ENCODE data around the gene PPP2R1B.

PPP2R1B gene

DNA sequence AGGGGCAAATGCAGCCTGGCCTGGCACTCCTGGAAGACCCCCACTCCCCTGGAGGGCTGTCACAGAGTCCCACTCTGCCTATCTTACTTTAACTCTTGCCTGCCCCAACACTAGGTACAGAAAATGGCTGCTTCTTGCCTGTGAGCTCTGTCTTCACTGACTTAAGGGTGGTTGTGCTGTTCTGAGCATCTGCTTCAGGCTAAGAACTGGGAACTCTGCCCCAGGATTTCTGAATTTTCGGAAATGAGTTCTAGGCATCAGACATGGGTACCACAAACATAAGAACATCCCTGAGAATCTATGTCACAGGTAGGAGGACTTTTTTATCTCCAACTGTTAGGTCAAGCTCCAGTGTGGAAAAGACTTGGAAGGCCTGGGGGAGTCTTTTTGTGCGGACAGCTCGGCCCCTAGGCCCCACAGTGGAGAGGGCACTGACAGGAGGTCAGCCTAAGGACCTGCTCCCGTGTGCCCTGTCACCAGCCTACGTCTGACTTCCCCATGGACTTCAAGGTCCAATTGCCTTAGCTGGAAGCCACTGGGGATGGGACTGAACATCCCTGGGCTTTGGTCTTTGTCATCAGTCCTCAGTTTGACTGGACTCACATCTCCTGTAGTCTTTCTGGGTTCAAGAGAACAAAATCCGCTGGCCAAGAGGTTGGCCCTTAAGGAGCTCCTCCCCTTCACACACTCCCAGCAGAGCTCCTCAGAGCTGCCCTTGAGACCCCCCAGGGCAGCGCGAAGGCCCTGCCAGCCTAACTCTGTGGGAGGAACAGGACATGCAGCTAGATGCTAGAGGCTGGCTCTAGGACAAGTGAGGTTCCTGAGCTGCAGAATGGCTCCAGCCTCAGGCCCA lies 31.9 kb downstream of the PPP2R1B start:
- no peak overlapping the region for H3K27ac Mint-ChIP-seq
- H3K4me3 Mint-ChIP-seq = no peak overlapping the region
- H3K4me1 Mint-ChIP-seq (ENCODE audit: low read depth) = no peaks in the 10 kb centered on the region
- H3K27me3 Mint-ChIP-seq = no peaks in the 10 kb centered on the region
- H3K9me3 Mint-ChIP-seq = no peaks in the 10 kb centered on the region
- intact Hi-C loops (cut with micrococcal nuclease) = no loop called here
- peaks cover 28% of the 10 kb centered on the region for H3K36me3 Mint-ChIP-seq (ENCODE audit: low read depth)

DNA sequence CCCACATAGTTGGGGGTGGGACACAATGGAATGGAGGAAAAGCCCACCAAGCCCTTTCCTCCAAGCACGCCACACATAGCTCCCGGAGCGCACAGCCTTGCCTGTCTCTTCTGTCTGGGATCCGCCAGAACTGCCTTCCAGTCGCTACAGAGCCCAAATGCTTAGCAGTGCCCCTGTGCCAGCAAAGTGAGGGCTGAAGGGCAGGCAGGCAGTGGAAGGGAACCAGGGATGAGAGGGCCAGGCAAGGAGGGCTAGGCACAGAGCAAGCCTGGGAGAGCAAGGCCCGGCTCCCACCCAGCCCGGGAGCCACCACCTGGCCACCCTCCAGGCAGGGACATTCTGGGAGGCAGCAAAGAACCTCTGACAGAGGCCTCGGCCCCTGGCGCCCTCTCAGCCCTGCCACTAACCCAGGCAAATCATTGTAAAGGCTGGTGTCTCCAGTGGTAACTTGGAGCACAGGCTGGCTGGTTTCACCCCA lies 32.5 kb downstream of the PPP2R1B start:
- Mint-ChIP-seq H3K27ac (no peak overlapping the region), H3K4me3 (no peak overlapping the region), H3K9me3 (no peaks in the 10 kb centered on the region), H3K4me1 (ENCODE audit: low read depth) (no peaks in the 10 kb centered on the region), H3K27me3 (no peaks in the 10 kb centered on the region), H3K36me3 (ENCODE audit: low read depth) (peaks cover 33% of the 10 kb centered on the region)
- intact Hi-C loops (cut with micrococcal nuclease) = no loop called here

- Mint-ChIP-seq H3K4me1 (ENCODE audit: low read depth) (no peaks in the 10 kb centered on the region), H3K9me3 (no peaks in the 10 kb centered on the region), H3K27ac (no peak overlapping the region), H3K27me3 (no peaks in the 10 kb centered on the region), H3K4me3 (no peak overlapping the region), H3K36me3 (ENCODE audit: low read depth) (peaks cover 33% of the 10 kb centered on the region)
- intact Hi-C loops (cut with micrococcal nuclease) = no loop called here
These were observed 33.2 kb downstream of the PPP2R1B start for GRCh38 chr11:111733016-111733415.

- intact Hi-C loops (cut with micrococcal nuclease) = no loop called here
- Mint-ChIP-seq H3K4me3 (no peak overlapping the region), H3K27ac (no peak overlapping the region), H3K9me3 (no peaks in the 10 kb centered on the region), H3K36me3 (ENCODE audit: low read depth) (peaks cover 33% of the 10 kb centered on the region), H3K4me1 (ENCODE audit: low read depth) (no peaks in the 10 kb centered on the region), H3K27me3 (no peaks in the 10 kb centered on the region)
These were observed 34.4 kb downstream of the PPP2R1B start for GRCh38 chr11:111731821-111732220.

DNA sequence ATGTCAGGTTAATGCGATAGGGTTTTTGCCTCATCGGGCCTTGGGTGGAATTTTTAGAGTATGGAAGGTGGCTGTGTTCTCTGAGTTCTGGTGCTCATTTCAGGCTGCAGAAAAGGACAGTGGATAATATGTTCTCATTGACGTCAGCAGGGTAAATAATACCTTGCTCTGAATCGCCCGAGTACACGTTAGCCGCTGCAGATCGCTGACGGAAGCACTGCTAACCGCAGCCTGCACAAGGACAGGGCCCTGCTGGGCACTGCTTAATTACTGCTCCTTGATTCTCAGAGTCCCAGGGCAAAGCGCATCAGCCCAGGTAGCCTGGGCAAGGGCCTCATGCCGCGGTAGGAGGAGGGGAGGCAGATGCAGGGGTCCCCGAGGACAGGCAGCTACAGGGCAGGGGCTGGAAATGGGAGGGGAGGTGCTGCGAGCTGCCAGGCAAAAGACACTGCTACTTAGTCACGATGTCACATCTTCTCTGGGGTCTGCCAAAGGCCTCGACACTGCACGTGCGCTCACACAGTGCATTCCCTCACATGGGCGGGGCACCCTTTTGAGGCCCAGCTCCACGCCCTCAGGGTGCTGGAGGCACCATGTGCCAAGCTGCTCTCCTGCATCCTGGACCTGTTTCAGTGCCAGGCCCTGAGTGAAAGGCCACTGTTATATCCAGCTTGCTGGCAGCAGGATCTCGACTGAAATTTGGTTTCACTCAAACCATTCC lies 35.2 kb downstream of the PPP2R1B start:
- no peaks in the 10 kb centered on the region for H3K27me3 Mint-ChIP-seq
- H3K27ac Mint-ChIP-seq = no peak overlapping the region
- no peaks in the 10 kb centered on the region for H3K9me3 Mint-ChIP-seq
- H3K36me3 Mint-ChIP-seq (ENCODE audit: low read depth) = peaks cover 41% of the 10 kb centered on the region
- H3K4me1 Mint-ChIP-seq (ENCODE audit: low read depth) = no peaks in the 10 kb centered on the region
- intact Hi-C loops (cut with micrococcal nuclease) = no loop called here
- H3K4me3 Mint-ChIP-seq = no peak overlapping the region

GRCh38 chr11:111729831-111730311 lies 36.3 kb downstream of the PPP2R1B start:
- H3K27me3 Mint-ChIP-seq = no peaks in the 10 kb centered on the region
- peaks cover 53% of the 10 kb centered on the region for H3K36me3 Mint-ChIP-seq (ENCODE audit: low read depth)
- H3K9me3 Mint-ChIP-seq = no peaks in the 10 kb centered on the region
- H3K27ac Mint-ChIP-seq = no peak overlapping the region
- no peak overlapping the region for H3K4me3 Mint-ChIP-seq
- intact Hi-C loops (cut with micrococcal nuclease) = no loop called here
- no peaks in the 10 kb centered on the region for H3K4me1 Mint-ChIP-seq (ENCODE audit: low read depth)

GRCh38 chr11:111729071-111729830 lies 36.9 kb downstream of the PPP2R1B start:
- Mint-ChIP-seq H3K27me3 (no peaks in the 10 kb centered on the region), H3K36me3 (ENCODE audit: low read depth) (peaks cover 59% of the 10 kb centered on the region), H3K4me3 (no peak overlapping the region), H3K9me3 (no peaks in the 10 kb centered on the region), H3K27ac (no peak overlapping the region), H3K4me1 (ENCODE audit: low read depth) (no peaks in the 10 kb centered on the region)
- intact Hi-C loops (cut with micrococcal nuclease) = no loop called here

GRCh38 chr11:111727431-111727830 lies 38.8 kb downstream of the PPP2R1B start:
- no peaks in the 10 kb centered on the region for H3K4me1 Mint-ChIP-seq (ENCODE audit: low read depth)
- no peaks in the 10 kb centered on the region for H3K27me3 Mint-ChIP-seq
- H3K9me3 Mint-ChIP-seq = no peaks in the 10 kb centered on the region
- intact Hi-C loops (cut with micrococcal nuclease) = no loop called here
- peaks cover 77% of the 10 kb centered on the region for H3K36me3 Mint-ChIP-seq (ENCODE audit: low read depth)
- H3K27ac Mint-ChIP-seq = no peak overlapping the region
- no peak overlapping the region for H3K4me3 Mint-ChIP-seq

DNA sequence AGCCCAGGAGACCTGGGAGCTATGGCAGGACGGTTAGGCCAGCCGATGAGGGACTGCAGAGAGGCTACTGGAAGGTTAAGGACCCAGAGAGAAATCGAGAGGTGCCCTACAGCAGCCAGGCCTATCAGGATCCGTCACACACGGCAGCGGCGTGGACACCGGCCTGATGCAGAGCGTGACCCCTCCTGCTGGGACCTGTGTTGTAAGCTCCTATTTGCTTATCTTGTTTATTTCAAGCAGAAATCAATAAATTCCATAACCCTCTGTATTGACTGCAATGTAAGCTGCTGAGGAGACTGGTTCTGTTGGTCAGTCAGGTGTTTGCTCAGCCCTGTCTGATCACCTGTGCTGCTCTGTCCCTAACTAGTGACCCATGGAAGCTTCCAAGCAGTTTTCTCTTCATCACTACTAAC lies 39.9 kb downstream of the PPP2R1B start:
- Mint-ChIP-seq H3K27ac (no peak overlapping the region), H3K4me3 (no peak overlapping the region), H3K36me3 (ENCODE audit: low read depth) (peaks cover 86% of the 10 kb centered on the region), H3K27me3 (no peaks in the 10 kb centered on the region), H3K4me1 (ENCODE audit: low read depth) (no peaks in the 10 kb centered on the region), H3K9me3 (no peaks in the 10 kb centered on the region)
- intact Hi-C loops (cut with micrococcal nuclease) = no loop called here

DNA sequence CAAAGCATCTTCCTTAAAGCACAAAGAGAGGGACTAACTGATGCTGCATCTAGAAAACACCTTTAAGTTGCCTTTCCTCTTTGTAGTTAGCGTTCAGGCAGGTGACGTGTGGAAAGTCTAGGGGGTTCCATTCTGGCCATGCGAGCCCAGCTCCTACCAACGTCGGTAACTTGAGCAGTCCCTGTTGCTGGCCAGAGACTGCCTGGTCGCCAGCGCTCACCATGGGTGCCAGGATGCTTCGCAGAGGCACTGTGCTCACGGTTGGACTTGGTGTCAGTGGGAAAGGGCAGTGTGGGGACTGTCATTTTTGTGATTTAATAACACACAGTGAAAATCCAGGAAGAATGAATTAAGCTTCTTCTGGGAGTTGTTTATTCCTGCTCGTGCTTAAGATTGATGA lies 40.6 kb downstream of the PPP2R1B start:
- H3K36me3 Mint-ChIP-seq (ENCODE audit: low read depth) = peaks cover 87% of the 10 kb centered on the region
- intact Hi-C loops (cut with micrococcal nuclease) = no loop called here
- H3K27me3 Mint-ChIP-seq = no peaks in the 10 kb centered on the region
- no peaks in the 10 kb centered on the region for H3K4me1 Mint-ChIP-seq (ENCODE audit: low read depth)
- H3K4me3 Mint-ChIP-seq = no peak overlapping the region
- no peak overlapping the region for H3K27ac Mint-ChIP-seq
- H3K9me3 Mint-ChIP-seq = no peaks in the 10 kb centered on the region

- no peak overlapping the region for H3K4me3 Mint-ChIP-seq
- H3K27me3 Mint-ChIP-seq = no peaks in the 10 kb centered on the region
- no peaks in the 10 kb centered on the region for H3K9me3 Mint-ChIP-seq
- no peak overlapping the region for H3K27ac Mint-ChIP-seq
- peaks cover 97% of the 10 kb centered on the region for H3K36me3 Mint-ChIP-seq (ENCODE audit: low read depth)
- H3K4me1 Mint-ChIP-seq (ENCODE audit: low read depth) = no peaks in the 10 kb centered on the region
- intact Hi-C loops (cut with micrococcal nuclease) = no loop called here
These were observed 41.5 kb downstream of the PPP2R1B start for GRCh38 chr11:111724615-111725129.

- Mint-ChIP-seq H3K4me1 (ENCODE audit: low read depth) (no peaks in the 10 kb centered on the region), H3K27ac (no peak overlapping the region), H3K9me3 (no peaks in the 10 kb centered on the region), H3K4me3 (no peak overlapping the region), H3K36me3 (ENCODE audit: low read depth) (peaks cover 100% of the 10 kb centered on the region), H3K27me3 (no peaks in the 10 kb centered on the region)
- intact Hi-C loops (cut with micrococcal nuclease) = no loop called here
These were observed 42.6 kb downstream of the PPP2R1B start for GRCh38 chr11:111723595-111723994.

DNA sequence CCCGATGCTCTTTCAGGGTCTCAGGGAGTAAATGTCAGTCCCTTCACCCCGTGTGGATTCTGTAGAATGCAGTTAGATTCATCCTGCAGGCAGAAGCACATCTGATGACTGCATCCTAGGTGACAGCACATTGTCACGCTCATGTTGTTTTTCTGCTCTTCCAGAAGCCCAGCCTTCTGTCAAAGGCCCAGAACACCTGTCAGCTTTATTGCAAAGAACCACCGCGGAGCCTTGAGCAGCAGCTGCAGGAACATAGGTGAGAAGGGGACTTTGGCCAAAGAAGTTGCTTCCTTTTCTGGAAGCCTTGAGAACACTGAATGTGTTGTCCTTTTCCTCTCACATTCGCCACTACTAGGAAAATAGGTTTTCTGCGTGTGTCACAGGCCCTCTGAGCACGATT lies 43.7 kb downstream of the PPP2R1B start:
- Mint-ChIP-seq H3K36me3 (ENCODE audit: low read depth) (peaks cover 100% of the 10 kb centered on the region), H3K9me3 (no peaks in the 10 kb centered on the region), H3K27ac (no peak overlapping the region), H3K4me1 (ENCODE audit: low read depth) (no peaks in the 10 kb centered on the region), H3K4me3 (no peak overlapping the region), H3K27me3 (no peaks in the 10 kb centered on the region)
- intact Hi-C loops (cut with micrococcal nuclease) = no loop called here

Data from dendritic cell treated with granulocyte-macrophage colony-stimulating factor and Interleukin-4, amounts not matched to agents 40 ng/mL and 50 ng/mL, for 4 days (primary cell).